ENCODE data around the gene TOPORS.

Gene TOPORS

GRCh38 chr9:32566770-32567169 lies 14.4 kb upstream of the TOPORS start:
- no peak overlapping the region for H3K9ac ChIP-seq
- H2AFZ ChIP-seq, result no peak overlapping the region
- no peaks in the 10 kb centered on the region for H3K27me3 ChIP-seq (ENCODE audit: control insufficient read depth, insufficient read depth, low read length)
- H3K79me2 ChIP-seq, result peaks cover 18% of the 10 kb centered on the region
- H3K4me2 ChIP-seq (ENCODE audit: low read length), result no peak overlapping the region
- H3K9me3 ChIP-seq (ENCODE audit: control insufficient read depth, low read length), result no peaks in the 10 kb centered on the region
- no peak for TF ChIP-seq CTCF (IDR thresholded peaks at IDR 0.05)
- no peak overlapping the region for H3K4me3 ChIP-seq (ENCODE audit: low read depth, low read length)
- no peaks in the 10 kb centered on the region for H3K36me3 ChIP-seq (ENCODE audit: control insufficient read depth, insufficient read depth, low read length)
- no peak overlapping the region for H3K27ac ChIP-seq
- peaks cover 5% of the 10 kb centered on the region for H3K4me1 ChIP-seq

- Histone ChIP-seq H3K79me2 (peaks cover 19% of the 10 kb centered on the region), H2AFZ (no peak overlapping the region), H3K9ac (no peak overlapping the region), H3K27me3 (ENCODE audit: control insufficient read depth, insufficient read depth, low read length) (no peaks in the 10 kb centered on the region), H3K4me3 (ENCODE audit: low read depth, low read length) (no peak overlapping the region), H3K9me3 (ENCODE audit: control insufficient read depth, low read length) (no peaks in the 10 kb centered on the region), H3K36me3 (ENCODE audit: control insufficient read depth, insufficient read depth, low read length) (no peaks in the 10 kb centered on the region), H3K4me1 (peaks cover 5% of the 10 kb centered on the region), H3K4me2 (ENCODE audit: low read length) (no peak overlapping the region), H3K27ac (no peak overlapping the region)
- no peak for TF ChIP-seq CTCF (IDR thresholded peaks at IDR 0.05)
Measured at GRCh38 chr9:32565967-32566366, 13.6 kb upstream of the TOPORS start.

GRCh38 chr9:32558408-32558934 lies 6.1 kb upstream of the TOPORS start:
- Histone ChIP-seq H3K27me3 (ENCODE audit: control insufficient read depth, insufficient read depth, low read length) (no peaks in the 10 kb centered on the region), H3K4me1 (no peaks in the 10 kb centered on the region), H3K27ac (no peak overlapping the region), H3K79me2 (peaks cover 10% of the 10 kb centered on the region), H3K4me3 (ENCODE audit: low read depth, low read length) (no peak overlapping the region), H2AFZ (no peak overlapping the region), H3K36me3 (ENCODE audit: control insufficient read depth, insufficient read depth, low read length) (no peaks in the 10 kb centered on the region), H3K9ac (no peak overlapping the region), H3K4me2 (ENCODE audit: low read length) (no peak overlapping the region), H3K9me3 (ENCODE audit: control insufficient read depth, low read length) (no peaks in the 10 kb centered on the region)
- no peak for TF ChIP-seq CTCF (IDR thresholded peaks at IDR 0.05)

- H2AFZ ChIP-seq, result no peak overlapping the region
- H3K4me3 ChIP-seq (ENCODE audit: low read depth, low read length), result no peak overlapping the region
- no peaks in the 10 kb centered on the region for H3K9me3 ChIP-seq (ENCODE audit: control insufficient read depth, low read length)
- TF ChIP-seq CTCF (IDR thresholded peaks at IDR 0.05), result no peak
- H3K4me2 ChIP-seq (ENCODE audit: low read length), result no peak overlapping the region
- H3K27me3 ChIP-seq (ENCODE audit: control insufficient read depth, insufficient read depth, low read length), result no peaks in the 10 kb centered on the region
- no peak overlapping the region for H3K9ac ChIP-seq
- H3K27ac ChIP-seq, result no peak overlapping the region
- H3K4me1 ChIP-seq, result no peaks in the 10 kb centered on the region
- no peaks in the 10 kb centered on the region for H3K36me3 ChIP-seq (ENCODE audit: control insufficient read depth, insufficient read depth, low read length)
- H3K79me2 ChIP-seq, result peaks cover 2% of the 10 kb centered on the region
Measured at GRCh38 chr9:32554591-32554990, 2.2 kb upstream of the TOPORS start.

GRCh38 chr9:32554107-32554506 lies 1.7 kb upstream of the TOPORS start:
- Histone ChIP-seq H3K27ac (no peak overlapping the region), H3K27me3 (ENCODE audit: control insufficient read depth, insufficient read depth, low read length) (no peaks in the 10 kb centered on the region), H3K9me3 (ENCODE audit: control insufficient read depth, low read length) (no peaks in the 10 kb centered on the region), H3K4me3 (ENCODE audit: low read depth, low read length) (no peak overlapping the region), H3K4me2 (ENCODE audit: low read length) (no peak overlapping the region), H3K4me1 (no peaks in the 10 kb centered on the region), H2AFZ (no peak overlapping the region), H3K36me3 (ENCODE audit: control insufficient read depth, insufficient read depth, low read length) (no peaks in the 10 kb centered on the region), H3K79me2 (peaks cover 2% of the 10 kb centered on the region), H3K9ac (no peak overlapping the region)
- no peak for TF ChIP-seq CTCF (IDR thresholded peaks at IDR 0.05)

Measured in parathyroid adenoma (tissue), 2 donors.